ENCODE measurements around the gene NT5C1A. TPM values are rescaled to one million over a fixed set of nuclear protein-coding genes. Genes with fewer than 3 reads are reported as not detected.

The NT5C1A gene
- total RNA-seq, 1 donor = not detected

DNA sequence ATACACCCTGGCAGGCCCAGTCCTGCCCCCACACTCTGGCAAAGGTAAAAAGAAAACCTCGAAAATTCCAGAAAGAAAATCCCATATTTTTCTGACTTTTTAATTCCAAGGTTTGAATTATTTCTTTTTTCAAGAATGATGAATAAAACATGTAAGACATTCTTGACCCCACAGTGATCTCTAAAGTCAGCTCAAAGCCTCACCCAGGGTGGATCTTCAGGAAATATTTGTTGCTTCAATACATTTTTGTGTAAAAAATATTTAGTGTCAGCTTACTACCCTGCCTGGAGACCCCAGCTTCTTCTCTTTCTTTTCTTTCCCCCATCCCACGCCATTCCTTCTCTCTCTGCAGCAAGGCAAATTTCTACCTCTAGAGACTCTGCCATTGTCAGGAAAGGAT, 7.0 kb upstream of the NT5C1A start:
- no peak for DNase-seq (ENCODE audit: insufficient read length, low spot score, missing footprints)
- Histone ChIP-seq H3K4me1 (ENCODE audit: insufficient read depth, low read length) (no peaks in the 10 kb centered on the region), H3K9me3 (ENCODE audit: low read depth, low read length) (no peaks in the 10 kb centered on the region), H3K79me2 (ENCODE audit: insufficient read depth, low read length) (no peaks in the 10 kb centered on the region), H3K27ac (ENCODE audit: low read depth, low read length) (no peak overlapping the region), H4K20me1 (ENCODE audit: insufficient read depth, low read length) (no peaks in the 10 kb centered on the region), H3K4me3 (ENCODE audit: insufficient read depth, low read length) (no peak overlapping the region), H3K27me3 (ENCODE audit: insufficient read depth, low read length) (peaks cover 41% of the 10 kb centered on the region), H2AFZ (ENCODE audit: low read length) (no peak overlapping the region), H3K4me2 (ENCODE audit: insufficient read depth, low read length) (no peak overlapping the region), H3K36me3 (ENCODE audit: insufficient read depth, low read length) (no peaks in the 10 kb centered on the region)
- TF ChIP-seq, protein P1, sequence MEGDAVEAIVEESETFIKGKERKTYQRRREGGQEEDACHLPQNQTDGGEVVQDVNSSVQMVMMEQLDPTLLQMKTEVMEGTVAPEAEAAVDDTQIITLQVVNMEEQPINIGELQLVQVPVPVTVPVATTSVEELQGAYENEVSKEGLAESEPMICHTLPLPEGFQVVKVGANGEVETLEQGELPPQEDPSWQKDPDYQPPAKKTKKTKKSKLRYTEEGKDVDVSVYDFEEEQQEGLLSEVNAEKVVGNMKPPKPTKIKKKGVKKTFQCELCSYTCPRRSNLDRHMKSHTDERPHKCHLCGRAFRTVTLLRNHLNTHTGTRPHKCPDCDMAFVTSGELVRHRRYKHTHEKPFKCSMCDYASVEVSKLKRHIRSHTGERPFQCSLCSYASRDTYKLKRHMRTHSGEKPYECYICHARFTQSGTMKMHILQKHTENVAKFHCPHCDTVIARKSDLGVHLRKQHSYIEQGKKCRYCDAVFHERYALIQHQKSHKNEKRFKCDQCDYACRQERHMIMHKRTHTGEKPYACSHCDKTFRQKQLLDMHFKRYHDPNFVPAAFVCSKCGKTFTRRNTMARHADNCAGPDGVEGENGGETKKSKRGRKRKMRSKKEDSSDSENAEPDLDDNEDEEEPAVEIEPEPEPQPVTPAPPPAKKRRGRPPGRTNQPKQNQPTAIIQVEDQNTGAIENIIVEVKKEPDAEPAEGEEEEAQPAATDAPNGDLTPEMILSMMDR (IDR thresholded peaks at IDR 0.05; ENCODE audit: extremely low read depth, low read depth, low read length) = no peak

DNA sequence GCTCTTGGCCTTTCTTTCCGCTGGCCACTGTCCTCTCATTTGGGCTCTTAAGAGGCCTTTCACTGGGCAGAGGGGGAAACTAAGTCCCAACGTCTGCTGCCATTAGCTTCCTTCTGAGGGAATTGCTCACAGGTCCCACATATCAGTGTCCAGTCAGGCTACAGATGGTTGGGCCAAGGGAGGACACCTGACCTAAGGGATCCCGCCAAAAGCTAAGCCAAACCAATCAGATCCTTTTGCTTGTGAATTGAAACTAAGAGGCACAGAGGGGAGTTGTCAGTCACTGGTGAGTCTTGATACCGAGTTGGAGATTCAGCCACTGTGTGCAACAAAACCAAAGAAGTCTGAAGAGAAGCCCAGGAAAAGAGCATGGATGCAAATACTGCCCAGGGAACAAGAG, 5.7 kb upstream of the NT5C1A start:
- no peak for DNase-seq (ENCODE audit: insufficient read length, low spot score, missing footprints)
- no peak overlapping the region for H3K4me3 ChIP-seq (ENCODE audit: insufficient read depth, low read length)
- no peaks in the 10 kb centered on the region for H3K4me1 ChIP-seq (ENCODE audit: insufficient read depth, low read length)
- H3K27ac ChIP-seq (ENCODE audit: low read depth, low read length) = no peak overlapping the region
- H4K20me1 ChIP-seq (ENCODE audit: insufficient read depth, low read length) = no peaks in the 10 kb centered on the region
- no peaks in the 10 kb centered on the region for H3K9me3 ChIP-seq (ENCODE audit: low read depth, low read length)
- H3K27me3 ChIP-seq (ENCODE audit: insufficient read depth, low read length) = peaks cover 35% of the 10 kb centered on the region
- H3K79me2 ChIP-seq (ENCODE audit: insufficient read depth, low read length) = no peaks in the 10 kb centered on the region
- H3K36me3 ChIP-seq (ENCODE audit: insufficient read depth, low read length) = no peaks in the 10 kb centered on the region
- H2AFZ ChIP-seq (ENCODE audit: low read length) = no peak overlapping the region
- no peak overlapping the region for H3K4me2 ChIP-seq (ENCODE audit: insufficient read depth, low read length)
- TF ChIP-seq, protein P1 (IDR thresholded peaks at IDR 0.05; ENCODE audit: extremely low read depth, low read depth, low read length) = no peak

DNA sequence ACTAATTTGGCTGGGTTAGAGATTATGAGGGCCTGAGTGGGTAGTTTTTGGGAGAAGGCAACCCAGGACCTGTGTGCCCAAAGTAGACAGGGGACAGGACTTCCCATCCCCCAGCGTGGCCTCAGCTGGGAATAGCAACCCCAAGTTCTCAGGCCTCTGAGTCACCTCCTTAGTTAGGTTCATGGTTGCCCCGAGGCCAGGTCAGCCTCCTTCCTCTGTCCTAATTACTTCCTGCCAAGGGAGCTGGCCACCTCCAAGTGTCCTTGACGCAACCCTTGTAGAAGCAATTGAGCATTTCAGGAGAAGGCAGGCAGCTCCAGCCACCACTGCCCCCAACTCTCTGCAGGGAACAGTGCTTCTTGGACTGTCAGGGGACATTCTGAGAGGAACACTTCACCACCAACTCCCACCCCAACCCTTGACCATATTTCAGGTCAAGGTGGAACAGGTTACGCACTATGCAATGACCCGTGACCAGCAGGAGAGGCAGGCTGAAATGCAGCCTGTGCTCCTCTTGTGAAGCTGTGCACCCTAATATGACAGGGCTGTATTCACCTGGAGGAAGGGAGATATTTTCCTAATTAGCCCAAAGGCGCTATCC, 5.1 kb upstream of the NT5C1A start:
- H3K27ac ChIP-seq (ENCODE audit: low read depth, low read length) = no peak overlapping the region
- H4K20me1 ChIP-seq (ENCODE audit: insufficient read depth, low read length) = no peaks in the 10 kb centered on the region
- H3K36me3 ChIP-seq (ENCODE audit: insufficient read depth, low read length) = no peaks in the 10 kb centered on the region
- H3K27me3 ChIP-seq (ENCODE audit: insufficient read depth, low read length) = peaks cover 35% of the 10 kb centered on the region
- TF ChIP-seq, protein P1 (IDR thresholded peaks at IDR 0.05; ENCODE audit: extremely low read depth, low read depth, low read length) = no peak
- no peaks in the 10 kb centered on the region for H3K9me3 ChIP-seq (ENCODE audit: low read depth, low read length)
- H3K4me2 ChIP-seq (ENCODE audit: insufficient read depth, low read length) = no peak overlapping the region
- H3K79me2 ChIP-seq (ENCODE audit: insufficient read depth, low read length) = no peaks in the 10 kb centered on the region
- H2AFZ ChIP-seq (ENCODE audit: low read length) = no peak overlapping the region
- DNase-seq (ENCODE audit: insufficient read length, low spot score, missing footprints) = no peak
- peaks cover 6% of the 10 kb centered on the region for H3K4me1 ChIP-seq (ENCODE audit: insufficient read depth, low read length)
- H3K4me3 ChIP-seq (ENCODE audit: insufficient read depth, low read length) = no peak overlapping the region

DNA sequence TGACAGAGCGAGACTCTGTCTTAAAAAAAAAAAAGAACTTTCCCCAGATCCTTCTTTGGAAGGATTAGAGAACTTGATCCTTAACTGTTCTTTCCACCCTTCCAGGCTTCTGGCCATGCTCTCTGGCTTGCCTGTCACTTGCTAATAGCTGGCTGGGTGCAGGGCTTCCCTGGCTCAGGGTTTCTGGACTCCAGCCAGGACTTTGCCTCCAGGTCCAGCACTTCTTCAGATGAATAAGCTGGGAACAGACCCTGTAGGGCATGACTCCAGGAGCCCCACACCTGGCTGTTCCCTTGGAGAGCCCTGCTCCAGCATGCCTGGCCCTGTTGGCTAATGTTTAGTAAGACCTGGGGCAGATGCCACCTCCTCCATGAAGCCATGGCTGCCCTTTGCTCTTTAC, 3.3 kb upstream of the NT5C1A start:
- DNase-seq (ENCODE audit: insufficient read length, low spot score, missing footprints) = no peak
- H3K27me3 ChIP-seq (ENCODE audit: insufficient read depth, low read length) = peaks cover 35% of the 10 kb centered on the region

More for the DNA sequence above, 3.3 kb upstream of the NT5C1A start:
- Histone ChIP-seq H3K9me3 (ENCODE audit: low read depth, low read length) (no peaks in the 10 kb centered on the region), H3K79me2 (ENCODE audit: insufficient read depth, low read length) (no peaks in the 10 kb centered on the region), H2AFZ (ENCODE audit: low read length) (no peak overlapping the region), H3K4me1 (ENCODE audit: insufficient read depth, low read length) (peaks cover 11% of the 10 kb centered on the region), H3K27ac (ENCODE audit: low read depth, low read length) (no peak overlapping the region), H3K36me3 (ENCODE audit: insufficient read depth, low read length) (no peaks in the 10 kb centered on the region), H3K4me2 (ENCODE audit: insufficient read depth, low read length) (no peak overlapping the region), H4K20me1 (ENCODE audit: insufficient read depth, low read length) (no peaks in the 10 kb centered on the region), H3K4me3 (ENCODE audit: insufficient read depth, low read length) (no peak overlapping the region)
- TF ChIP-seq, protein P1 (IDR thresholded peaks at IDR 0.05; ENCODE audit: extremely low read depth, low read depth, low read length) = no peak

Data from osteoblast (primary cell).